Mammary epithelial cell (primary cell): Measurements from ENCODE around the gene ADGRL3.

Experiments used
- EZH2 ChIP-seq: IDR thresholded peaks from 2 replicates; pipeline ENCODE4 v1.6.1; 2012; ENCODE audit warnings: low read length, inconsistent platforms, borderline replicate concordance
- TF ChIP-seq, protein P1 (sequence below), 2 donors: IDR thresholded peaks in 1 of 2; conservative IDR thresholded peaks in 1 of 2; 2 replicates each; pipeline ENCODE4 v1.5.1; 2011 to 2012; ENCODE audit warnings: inconsistent platforms in 2 of 2, low read length in 2 of 2, mild to moderate bottlenecking in 2 of 2, control low read depth in 1 of 2, low read depth in 1 of 2; ENCODE audit not compliant: insufficient read depth in 1 of 2; ENCODE audit errors: extremely low read depth in 1 of 2

DNA sequence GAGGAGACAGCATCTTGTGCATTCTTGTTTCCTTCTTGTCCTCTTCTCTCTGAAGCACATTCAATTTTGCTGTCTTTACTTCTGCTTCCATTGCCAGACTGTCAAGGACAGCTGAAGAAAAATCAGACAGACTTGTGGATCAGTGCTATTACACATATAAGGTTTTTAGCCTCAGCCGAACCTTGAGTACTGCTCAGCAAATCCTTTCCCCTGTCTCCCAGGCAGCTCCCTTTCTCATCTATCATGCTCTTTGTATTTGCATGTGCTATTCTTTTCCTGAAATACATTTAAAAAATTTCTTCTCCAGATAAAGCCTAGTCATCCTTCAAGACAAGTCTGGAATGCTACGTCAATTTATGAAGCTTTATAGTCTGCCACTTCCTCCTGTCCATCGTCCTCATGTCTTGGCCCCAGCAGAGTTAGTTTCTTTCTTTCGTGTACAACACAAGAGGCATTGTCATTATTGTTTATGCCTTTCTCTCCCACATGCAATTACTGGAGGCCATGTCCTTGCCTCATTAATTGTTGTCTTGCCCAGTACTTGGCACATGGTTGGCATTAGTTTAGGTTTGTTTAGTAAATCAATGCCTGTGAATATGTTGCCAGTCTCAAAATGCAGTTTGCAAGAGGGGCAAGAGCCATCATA is 45.1 kb downstream of the ADGRL3 start:
- TF ChIP-seq, protein P1, sequence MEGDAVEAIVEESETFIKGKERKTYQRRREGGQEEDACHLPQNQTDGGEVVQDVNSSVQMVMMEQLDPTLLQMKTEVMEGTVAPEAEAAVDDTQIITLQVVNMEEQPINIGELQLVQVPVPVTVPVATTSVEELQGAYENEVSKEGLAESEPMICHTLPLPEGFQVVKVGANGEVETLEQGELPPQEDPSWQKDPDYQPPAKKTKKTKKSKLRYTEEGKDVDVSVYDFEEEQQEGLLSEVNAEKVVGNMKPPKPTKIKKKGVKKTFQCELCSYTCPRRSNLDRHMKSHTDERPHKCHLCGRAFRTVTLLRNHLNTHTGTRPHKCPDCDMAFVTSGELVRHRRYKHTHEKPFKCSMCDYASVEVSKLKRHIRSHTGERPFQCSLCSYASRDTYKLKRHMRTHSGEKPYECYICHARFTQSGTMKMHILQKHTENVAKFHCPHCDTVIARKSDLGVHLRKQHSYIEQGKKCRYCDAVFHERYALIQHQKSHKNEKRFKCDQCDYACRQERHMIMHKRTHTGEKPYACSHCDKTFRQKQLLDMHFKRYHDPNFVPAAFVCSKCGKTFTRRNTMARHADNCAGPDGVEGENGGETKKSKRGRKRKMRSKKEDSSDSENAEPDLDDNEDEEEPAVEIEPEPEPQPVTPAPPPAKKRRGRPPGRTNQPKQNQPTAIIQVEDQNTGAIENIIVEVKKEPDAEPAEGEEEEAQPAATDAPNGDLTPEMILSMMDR (conservative IDR thresholded peaks at IDR 0.05 in 1 of 2, IDR thresholded peaks at IDR 0.05 in 1 of 2; ENCODE audit: extremely low read depth in 1 of 2, insufficient read depth in 1 of 2, low read depth in 1 of 2, low read length in 2 of 2), result no peak
- no peak for TF ChIP-seq EZH2
